A549 (cell line): Measurements from ENCODE around the gene NRXN3.

Experiments used
- EP300 ChIP-seq, 2 experiments: fragments of >200 bp; sonication (Bioruptor Twin); formaldehyde crosslinking; IDR thresholded peaks; 2 replicates in 1 of 2; 3 replicates in 1 of 2; pipeline ENCODE4 v1.6.1; 2016 to 2017
- GATA3 ChIP-seq: IDR thresholded peaks from 2 replicates; pipeline ENCODE4 v1.6.1; 2012; ENCODE audit warnings: borderline replicate concordance
- JUN ChIP-seq, 2 experiments: fragments of >200 bp; sonication (Bioruptor Twin); formaldehyde crosslinking; IDR thresholded peaks; 2 replicates in 1 of 2; 3 replicates in 1 of 2; pipeline ENCODE4 v1.6.1; 2016 to 2017
- POLR2A ChIP-seq: IDR thresholded peaks from 2 replicates; pipeline ENCODE4 v1.6.1; 2012; ENCODE audit warnings: mild to moderate bottlenecking, low read length
- POLR2AphosphoS2 ChIP-seq: conservative IDR thresholded peaks from 2 replicates; pipeline ENCODE4 v1.6.1; 2012; ENCODE audit warnings: low read length, improper control_type of control experiment, inconsistent platforms
- RARB ChIP-seq: fragments of 250-450 bp; sonication (Bioruptor Pico); IDR thresholded peaks from 2 replicates; pipeline ENCODE4 v1.8.0; 2021; ENCODE audit warnings: mild to moderate bottlenecking, moderate library complexity
- TF ChIP-seq, protein P1 (sequence below): fragments of >200 bp; sonication (Bioruptor Twin); formaldehyde crosslinking; IDR thresholded peaks from 3 replicates; pipeline ENCODE4 v1.5.1; 2016

GRCh38 chr14:79011091-79011919, 841.1 kb downstream of the NRXN3 start:
- TF ChIP-seq, protein P1, sequence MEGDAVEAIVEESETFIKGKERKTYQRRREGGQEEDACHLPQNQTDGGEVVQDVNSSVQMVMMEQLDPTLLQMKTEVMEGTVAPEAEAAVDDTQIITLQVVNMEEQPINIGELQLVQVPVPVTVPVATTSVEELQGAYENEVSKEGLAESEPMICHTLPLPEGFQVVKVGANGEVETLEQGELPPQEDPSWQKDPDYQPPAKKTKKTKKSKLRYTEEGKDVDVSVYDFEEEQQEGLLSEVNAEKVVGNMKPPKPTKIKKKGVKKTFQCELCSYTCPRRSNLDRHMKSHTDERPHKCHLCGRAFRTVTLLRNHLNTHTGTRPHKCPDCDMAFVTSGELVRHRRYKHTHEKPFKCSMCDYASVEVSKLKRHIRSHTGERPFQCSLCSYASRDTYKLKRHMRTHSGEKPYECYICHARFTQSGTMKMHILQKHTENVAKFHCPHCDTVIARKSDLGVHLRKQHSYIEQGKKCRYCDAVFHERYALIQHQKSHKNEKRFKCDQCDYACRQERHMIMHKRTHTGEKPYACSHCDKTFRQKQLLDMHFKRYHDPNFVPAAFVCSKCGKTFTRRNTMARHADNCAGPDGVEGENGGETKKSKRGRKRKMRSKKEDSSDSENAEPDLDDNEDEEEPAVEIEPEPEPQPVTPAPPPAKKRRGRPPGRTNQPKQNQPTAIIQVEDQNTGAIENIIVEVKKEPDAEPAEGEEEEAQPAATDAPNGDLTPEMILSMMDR = peak; percentile 48
- TF ChIP-seq POLR2AphosphoS2 (no peak), EP300 (IDR thresholded peaks at IDR 0.05) (no peak), POLR2A (no peak), JUN (IDR thresholded peaks at IDR 0.05) (no peak), RARB (no peak), GATA3 (no peak)
